ENCODE measurements around the gene DBN1. TPM values are rescaled to one million over a fixed set of nuclear protein-coding genes. Genes with fewer than 3 reads are reported as not detected.
A peak's percentile ranks its signal among the peaks of the same experiment; 100 is the strongest.

The DBN1 gene
- 201 and 214 TPM in 2 replicates for total RNA-seq

DNA sequence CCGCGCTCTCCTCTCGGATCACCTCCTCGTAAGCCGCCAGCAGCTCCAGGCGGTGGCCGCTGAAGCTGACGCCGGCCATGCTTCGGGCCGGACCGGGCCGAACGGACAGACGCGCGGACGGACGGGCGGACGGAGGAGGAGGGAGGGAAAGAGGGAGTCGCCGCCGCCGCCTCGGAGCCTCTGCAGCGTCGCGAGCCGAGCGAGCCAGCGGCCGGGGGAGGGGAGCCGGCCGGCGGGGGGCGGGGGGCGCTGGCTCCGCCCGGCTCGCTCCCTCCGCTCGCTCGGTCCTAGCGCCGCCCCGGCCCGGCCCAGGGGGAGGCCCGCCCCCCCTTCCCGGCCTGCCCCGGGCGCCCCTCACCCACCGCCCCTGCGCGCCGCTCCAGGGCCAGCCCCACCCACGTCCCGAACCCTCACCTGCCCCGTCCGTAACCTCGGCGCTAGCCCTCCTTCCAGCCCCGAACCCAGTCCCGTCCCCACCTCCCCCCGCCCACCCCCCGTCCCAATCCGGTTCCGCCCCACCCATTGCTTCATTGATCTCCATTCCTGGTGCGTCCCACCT, at the start of gene DBN1:
DBN1 (minus strand) TSS at position 192 of the 559 bp plus-strand sequence; CDS start at position 79, 113 bp downstream.
- H3K4me3 ChIP-seq (ENCODE audit: low read depth, low read length), result peak within 1 kb of the TSS; percentile 87
- TF ChIP-seq, protein P1, sequence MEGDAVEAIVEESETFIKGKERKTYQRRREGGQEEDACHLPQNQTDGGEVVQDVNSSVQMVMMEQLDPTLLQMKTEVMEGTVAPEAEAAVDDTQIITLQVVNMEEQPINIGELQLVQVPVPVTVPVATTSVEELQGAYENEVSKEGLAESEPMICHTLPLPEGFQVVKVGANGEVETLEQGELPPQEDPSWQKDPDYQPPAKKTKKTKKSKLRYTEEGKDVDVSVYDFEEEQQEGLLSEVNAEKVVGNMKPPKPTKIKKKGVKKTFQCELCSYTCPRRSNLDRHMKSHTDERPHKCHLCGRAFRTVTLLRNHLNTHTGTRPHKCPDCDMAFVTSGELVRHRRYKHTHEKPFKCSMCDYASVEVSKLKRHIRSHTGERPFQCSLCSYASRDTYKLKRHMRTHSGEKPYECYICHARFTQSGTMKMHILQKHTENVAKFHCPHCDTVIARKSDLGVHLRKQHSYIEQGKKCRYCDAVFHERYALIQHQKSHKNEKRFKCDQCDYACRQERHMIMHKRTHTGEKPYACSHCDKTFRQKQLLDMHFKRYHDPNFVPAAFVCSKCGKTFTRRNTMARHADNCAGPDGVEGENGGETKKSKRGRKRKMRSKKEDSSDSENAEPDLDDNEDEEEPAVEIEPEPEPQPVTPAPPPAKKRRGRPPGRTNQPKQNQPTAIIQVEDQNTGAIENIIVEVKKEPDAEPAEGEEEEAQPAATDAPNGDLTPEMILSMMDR (IDR thresholded peaks at IDR 0.05; ENCODE audit: insufficient read depth, low read depth, low read length), result no peak
- peak; percentile 45 for DNase-seq (ENCODE audit: low read depth)

DNA sequence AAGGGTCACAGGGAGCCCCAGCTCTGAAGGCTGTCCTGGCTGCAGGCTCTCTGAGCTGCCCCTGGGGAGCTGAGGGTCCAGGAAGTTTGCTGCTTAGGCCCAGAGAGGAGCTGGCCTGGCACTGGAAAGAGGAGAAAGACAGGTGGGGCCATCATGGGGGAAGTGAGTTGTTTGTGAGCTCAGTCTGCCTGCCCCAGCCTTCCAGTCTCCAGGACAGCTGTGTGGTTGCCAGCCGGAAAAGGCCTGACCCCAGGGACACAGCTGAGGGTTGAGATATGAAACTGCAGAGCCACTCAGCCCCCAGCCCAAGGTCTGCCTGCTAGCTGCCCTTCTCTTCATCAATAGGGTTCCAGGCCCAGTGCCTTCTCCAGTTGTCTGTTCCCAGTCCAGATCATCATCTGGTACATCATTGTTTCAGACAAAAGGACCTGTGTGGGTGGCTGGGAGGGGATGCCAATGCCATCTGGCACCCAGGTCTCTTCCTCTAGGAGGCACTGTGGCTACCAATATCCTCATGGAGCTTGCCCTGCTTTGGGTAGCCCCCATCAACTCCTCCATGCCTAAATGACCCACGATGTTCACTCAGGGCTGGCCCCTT, 47.6 kb upstream of the DBN1 start:
- H3K4me3 ChIP-seq (ENCODE audit: low read depth, low read length), result no peak overlapping the region
- TF ChIP-seq, protein P1 (IDR thresholded peaks at IDR 0.05; ENCODE audit: insufficient read depth, low read depth, low read length), result no peak
- no peak for DNase-seq (ENCODE audit: low read depth)

DNA sequence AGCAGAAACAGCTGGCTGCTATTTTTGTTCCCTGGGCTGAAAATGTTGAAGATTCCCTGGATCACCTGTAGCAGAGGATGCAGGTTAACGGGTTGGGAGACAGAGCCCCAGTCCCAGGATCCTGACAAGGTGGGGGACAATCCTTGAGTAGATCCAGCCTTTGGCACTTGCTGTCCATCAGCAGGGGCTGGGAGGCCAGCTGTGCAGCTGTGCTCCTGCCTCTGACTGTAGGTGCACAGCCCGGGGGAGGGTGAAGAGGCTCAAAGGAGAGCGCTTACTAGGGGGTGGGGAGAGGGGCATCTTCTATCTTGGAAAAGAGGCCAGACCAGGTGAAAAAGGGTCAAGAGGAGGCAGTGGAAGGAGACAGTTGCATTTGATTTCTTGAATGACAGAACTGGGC, 46.8 kb upstream of the DBN1 start:
- H3K4me3 ChIP-seq (ENCODE audit: low read depth, low read length), result no peak overlapping the region
- DNase-seq (ENCODE audit: low read depth), result no peak
- TF ChIP-seq, protein P1 (IDR thresholded peaks at IDR 0.05; ENCODE audit: insufficient read depth, low read depth, low read length), result no peak

DNA sequence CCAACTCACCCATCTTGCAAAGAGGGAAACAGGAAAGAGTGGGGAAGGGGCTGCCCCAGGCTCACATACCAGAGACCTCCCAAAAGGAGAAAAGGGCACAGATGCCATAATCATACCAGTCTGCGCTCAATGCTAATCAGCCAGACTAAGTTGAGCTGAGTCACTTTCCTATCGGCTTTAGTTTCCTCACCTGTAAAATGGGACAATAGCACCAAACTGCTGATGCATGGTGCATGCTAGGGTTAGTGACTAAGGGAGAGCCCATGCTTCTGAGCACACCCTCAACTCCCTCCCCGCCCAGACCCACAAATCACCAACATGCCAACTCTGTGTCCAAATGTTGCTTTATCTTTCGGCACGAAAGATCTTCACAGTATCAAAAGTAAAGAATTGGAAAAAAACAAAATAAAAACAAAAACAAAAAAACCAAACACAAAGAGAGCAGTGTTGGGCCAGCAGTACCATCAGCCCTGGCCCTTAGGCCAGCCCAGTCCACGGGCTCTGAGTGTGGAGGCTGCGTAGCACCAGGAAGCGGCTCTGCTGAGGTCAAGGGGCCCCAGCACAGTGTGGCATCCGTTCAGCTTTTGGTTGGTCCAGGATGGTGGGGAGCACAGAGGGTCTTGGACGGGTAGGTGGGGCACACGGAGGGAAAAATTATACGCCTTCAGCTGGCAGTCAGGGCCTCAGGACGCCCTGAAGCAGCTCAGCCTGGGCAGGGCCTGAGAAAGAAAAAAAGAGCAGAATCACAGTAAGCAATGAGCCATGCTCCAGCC, 46.2 kb upstream of the DBN1 start:
- H3K4me3 ChIP-seq (ENCODE audit: low read depth, low read length), result no peak overlapping the region
- no peak for DNase-seq (ENCODE audit: low read depth)
- TF ChIP-seq, protein P1 (IDR thresholded peaks at IDR 0.05; ENCODE audit: insufficient read depth, low read depth, low read length), result no peak

DNA sequence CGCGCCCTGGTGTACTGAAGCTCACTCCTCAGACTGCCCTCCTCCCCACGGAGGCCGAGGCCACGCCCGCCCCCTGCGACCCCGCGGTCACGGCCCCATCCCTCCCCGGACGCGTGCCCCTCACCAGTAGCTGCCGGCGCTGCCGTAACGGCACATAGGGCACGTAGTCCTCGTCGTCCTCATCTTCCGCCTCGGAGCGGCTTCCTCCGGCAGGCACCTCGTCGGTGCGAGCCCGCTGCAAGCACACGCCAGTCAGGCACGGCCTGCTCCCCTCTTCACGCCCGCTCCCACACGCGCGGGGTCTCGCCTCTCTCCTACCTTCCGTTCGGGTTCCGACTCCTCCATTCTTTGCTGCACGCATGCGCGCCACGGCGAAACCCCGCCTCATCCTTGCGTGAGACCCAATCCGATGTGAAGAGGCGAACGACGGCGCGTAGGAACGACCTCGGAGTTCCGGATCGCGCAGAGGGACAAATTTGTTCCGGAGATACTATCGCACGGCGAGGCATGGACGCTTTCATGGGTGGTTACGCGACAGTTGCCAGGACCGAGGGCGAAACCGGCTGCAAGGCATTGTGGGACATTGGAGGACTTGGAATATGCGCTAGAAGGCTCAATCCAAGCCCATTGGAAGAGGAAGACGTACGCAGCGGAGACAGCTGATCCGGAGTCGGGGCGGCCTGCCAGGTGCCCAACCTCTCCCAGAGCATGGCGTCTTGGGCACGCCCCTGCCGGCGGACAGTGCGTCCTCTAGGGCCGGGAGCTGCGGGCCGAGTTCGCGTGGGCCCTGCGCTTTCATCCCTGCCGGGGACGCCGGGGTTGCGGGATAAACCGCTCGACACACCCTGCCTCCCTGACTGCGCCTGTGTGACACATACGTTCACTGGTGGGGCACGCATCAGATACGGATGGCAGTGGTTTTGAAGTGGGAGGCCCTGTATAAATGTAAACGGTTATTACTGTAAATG, 43.5 kb upstream of the DBN1 start, which contains the start of gene DDX41:
DDX41 (minus strand) TSS at position 361 of the 968 bp plus-strand sequence; CDS start at position 345, 16 bp downstream.
- peak within 1 kb of the TSS; percentile 91 for H3K4me3 ChIP-seq (ENCODE audit: low read depth, low read length)
- TF ChIP-seq, protein P1 (IDR thresholded peaks at IDR 0.05; ENCODE audit: insufficient read depth, low read depth, low read length), result no peak
- peak; percentile 99 for DNase-seq (ENCODE audit: low read depth)

DNA sequence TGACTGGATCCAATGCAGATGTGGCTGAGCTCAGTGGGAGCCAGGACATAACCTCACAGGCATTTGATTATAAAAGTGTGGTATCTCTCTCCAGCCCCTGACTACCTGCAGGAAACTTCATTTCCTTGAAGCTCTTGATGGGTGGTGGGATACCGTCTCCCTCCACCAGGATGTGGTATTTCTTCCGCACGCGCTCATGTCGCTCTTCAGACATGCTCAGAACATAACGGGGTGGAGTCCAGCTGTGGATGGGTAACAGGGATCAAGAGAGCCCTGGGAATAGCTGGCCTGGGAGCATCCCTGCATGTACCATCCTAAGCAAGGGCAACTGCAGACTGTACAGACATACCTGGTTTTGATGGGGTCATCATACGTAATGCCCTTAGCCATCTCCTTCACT, 42.1 kb upstream of the DBN1 start:
- H3K4me3 ChIP-seq (ENCODE audit: low read depth, low read length), result peak overlapping the region; percentile 91
- no peak for DNase-seq (ENCODE audit: low read depth)
- TF ChIP-seq, protein P1 (IDR thresholded peaks at IDR 0.05; ENCODE audit: insufficient read depth, low read depth, low read length), result no peak
